Left ventricle myocardium inferior (tissue), 1 donor: ENCODE measurements around the gene RLN2. TPM values are rescaled to one million over a fixed set of nuclear protein-coding genes. Genes with fewer than 3 reads are reported as not detected.
A peak's percentile ranks its signal among the peaks of the same experiment; 100 is the strongest.
"Not testable (repeated sequence)": the region's sequence is repeated elsewhere in the genome, so short reads cannot be mapped to it uniquely, and the experiment has no call there.

ENCODE experiments used
- DNase-seq: peaks from one replicate; pipeline ENCODE4 v3.0.0-alpha.2; 2020
- H3K27ac ChIP-seq: fragments of 200-600 bp; replicated peaks from 2 replicates; pipeline ENCODE4 v1.8.0; 2021
- H3K27me3 ChIP-seq: fragments of 200-600 bp; 2 replicates; pipeline ENCODE4 v1.8.0; 2021; ENCODE audit warnings: low read depth
- H3K36me3 ChIP-seq: fragments of 200-600 bp; 2 replicates; pipeline ENCODE4 v1.8.0; 2021
- H3K4me1 ChIP-seq: fragments of 200-600 bp; 2 replicates; pipeline ENCODE4 v1.8.0; 2021
- H3K4me3 ChIP-seq: fragments of 200-600 bp; 2 replicates; pipeline ENCODE4 v1.8.0; 2021; ENCODE audit warnings: mild to moderate bottlenecking, moderate library complexity
- H3K9me3 ChIP-seq: fragments of 200-600 bp; replicated peaks from 2 replicates; pipeline ENCODE4 v1.8.0; 2021
- intact Hi-C: fragments of 100-400 bp; cut with micrococcal nuclease; formaldehyde crosslinking; loops from one replicate; pipeline ENCODE4 v1.11.0; 2022
- long read RNA-seq: library from polyadenylated mRNA; unstranded; transcript quantifications from one replicate; pipeline ENCODE4 v2.0.0, GENCODE V29; 2021
- total RNA-seq: library from RNA; stranded (reverse); fragmentation: NEBNext Ultra II Directional; extraction: Animal tissue kit (Norgen Biotek cat#: 25700); gene quantifications from one replicate; pipeline ENCODE4 v1.2.1, GENCODE V29; 2021
- TF ChIP-seq, protein P1 (sequence below): fragments of 200-600 bp; IDR thresholded peaks from 2 replicates; pipeline ENCODE4 v1.8.0; 2021; ENCODE audit warnings: antibody characterized with exemption, mild to moderate bottlenecking, borderline replicate concordance
- donor health status: DM: no; HTN: yes; CAD: no; lungs with severe emphysema.

Gene RLN2, protein sequence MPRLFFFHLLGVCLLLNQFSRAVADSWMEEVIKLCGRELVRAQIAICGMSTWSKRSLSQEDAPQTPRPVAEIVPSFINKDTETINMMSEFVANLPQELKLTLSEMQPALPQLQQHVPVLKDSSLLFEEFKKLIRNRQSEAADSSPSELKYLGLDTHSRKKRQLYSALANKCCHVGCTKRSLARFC
- total RNA-seq, result 0.44 TPM
- long read RNA-seq, result 0 reads

DNA sequence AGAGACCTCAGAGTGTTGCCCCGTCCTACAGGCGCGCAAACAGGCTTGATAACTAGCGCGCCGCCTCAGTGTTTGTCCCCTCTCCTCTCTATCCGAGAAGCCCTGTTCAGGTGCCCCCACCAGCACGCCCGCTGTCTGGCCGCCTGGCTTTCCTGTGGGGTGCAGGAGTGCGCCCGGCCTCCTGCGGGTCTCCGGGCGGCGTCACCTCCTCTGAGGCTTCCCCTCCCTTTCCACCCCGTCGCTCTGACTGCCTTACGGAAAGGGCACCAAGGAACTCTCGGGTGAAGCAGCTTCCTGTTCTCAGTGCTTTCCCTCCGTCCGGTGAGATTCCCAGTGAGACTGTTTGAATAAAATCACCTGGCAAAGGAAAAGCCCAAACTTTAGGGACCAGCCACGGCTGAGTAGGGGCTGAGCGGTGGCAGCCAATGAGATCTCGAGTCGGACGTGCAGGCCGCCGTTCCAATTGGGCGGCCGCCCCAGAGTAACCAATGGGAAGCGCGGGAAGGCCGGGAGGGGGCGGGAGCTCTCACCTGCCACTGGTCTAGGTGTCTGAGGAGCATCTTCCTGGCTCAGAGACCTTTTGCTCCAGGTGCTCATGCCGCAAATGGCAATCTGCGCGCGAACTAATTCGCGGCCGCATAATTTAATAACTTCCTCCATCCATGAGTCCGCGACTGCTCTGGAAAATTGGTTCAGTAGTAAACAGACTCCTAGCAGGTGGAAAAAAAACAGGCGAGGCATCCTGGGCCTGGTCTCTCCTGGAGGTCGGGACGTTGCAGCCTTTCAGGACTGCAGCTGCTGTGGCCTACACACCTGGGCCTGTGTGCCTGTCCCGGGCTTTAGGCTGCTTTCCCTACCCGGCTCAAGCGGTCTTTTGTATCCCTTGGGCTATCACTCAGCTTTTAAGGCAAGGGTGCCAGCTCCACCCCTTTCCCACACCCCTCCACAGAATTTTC, at the start of gene RLN2:
Gene RLN2, minus strand, starts transcription at position 877 of the 956 bp plus-strand sequence. Its CDS starts 136 bp downstream, at position 741.
- H3K27me3 ChIP-seq, DNase-seq, H3K9me3 ChIP-seq, H3K27ac ChIP-seq, H3K36me3 ChIP-seq, H3K4me1 ChIP-seq, intact Hi-C loops: not testable (repeated sequence)
- peak within 1 kb of the TSS; percentile 36 for H3K4me3 ChIP-seq

DNA sequence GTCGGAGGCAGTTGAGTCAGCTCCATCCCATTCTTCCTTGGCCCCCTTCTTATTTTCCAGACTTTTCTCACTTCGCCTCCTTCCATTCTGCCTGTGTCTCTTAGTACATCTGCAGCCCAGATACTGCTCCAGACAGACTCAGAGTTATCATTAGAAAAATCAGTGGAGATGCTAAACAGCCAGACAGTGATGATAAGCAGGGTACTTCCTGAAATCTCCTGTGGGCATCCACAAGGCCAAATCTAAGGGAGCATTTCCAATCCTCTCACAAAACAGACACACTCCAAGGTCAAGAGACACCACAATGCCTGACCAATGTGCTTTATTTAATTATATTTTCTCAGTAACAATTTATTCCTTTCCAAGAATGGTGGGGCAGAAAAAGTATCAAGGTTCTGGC, 49.7 kb upstream of the RLN2 start:
- H3K36me3 ChIP-seq, result no peaks in the 10 kb centered on the region
- DNase-seq, result no peak
- no peak overlapping the region for H3K27ac ChIP-seq
- H3K9me3 ChIP-seq, result peaks cover 15% of the 10 kb centered on the region
- TF ChIP-seq, protein P1, sequence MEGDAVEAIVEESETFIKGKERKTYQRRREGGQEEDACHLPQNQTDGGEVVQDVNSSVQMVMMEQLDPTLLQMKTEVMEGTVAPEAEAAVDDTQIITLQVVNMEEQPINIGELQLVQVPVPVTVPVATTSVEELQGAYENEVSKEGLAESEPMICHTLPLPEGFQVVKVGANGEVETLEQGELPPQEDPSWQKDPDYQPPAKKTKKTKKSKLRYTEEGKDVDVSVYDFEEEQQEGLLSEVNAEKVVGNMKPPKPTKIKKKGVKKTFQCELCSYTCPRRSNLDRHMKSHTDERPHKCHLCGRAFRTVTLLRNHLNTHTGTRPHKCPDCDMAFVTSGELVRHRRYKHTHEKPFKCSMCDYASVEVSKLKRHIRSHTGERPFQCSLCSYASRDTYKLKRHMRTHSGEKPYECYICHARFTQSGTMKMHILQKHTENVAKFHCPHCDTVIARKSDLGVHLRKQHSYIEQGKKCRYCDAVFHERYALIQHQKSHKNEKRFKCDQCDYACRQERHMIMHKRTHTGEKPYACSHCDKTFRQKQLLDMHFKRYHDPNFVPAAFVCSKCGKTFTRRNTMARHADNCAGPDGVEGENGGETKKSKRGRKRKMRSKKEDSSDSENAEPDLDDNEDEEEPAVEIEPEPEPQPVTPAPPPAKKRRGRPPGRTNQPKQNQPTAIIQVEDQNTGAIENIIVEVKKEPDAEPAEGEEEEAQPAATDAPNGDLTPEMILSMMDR, result no peak
- H3K27me3 ChIP-seq, result no peaks in the 10 kb centered on the region
- peaks cover 29% of the 10 kb centered on the region for H3K4me1 ChIP-seq
- no peak overlapping the region for H3K4me3 ChIP-seq
- intact Hi-C loops, result no loop called here

DNA sequence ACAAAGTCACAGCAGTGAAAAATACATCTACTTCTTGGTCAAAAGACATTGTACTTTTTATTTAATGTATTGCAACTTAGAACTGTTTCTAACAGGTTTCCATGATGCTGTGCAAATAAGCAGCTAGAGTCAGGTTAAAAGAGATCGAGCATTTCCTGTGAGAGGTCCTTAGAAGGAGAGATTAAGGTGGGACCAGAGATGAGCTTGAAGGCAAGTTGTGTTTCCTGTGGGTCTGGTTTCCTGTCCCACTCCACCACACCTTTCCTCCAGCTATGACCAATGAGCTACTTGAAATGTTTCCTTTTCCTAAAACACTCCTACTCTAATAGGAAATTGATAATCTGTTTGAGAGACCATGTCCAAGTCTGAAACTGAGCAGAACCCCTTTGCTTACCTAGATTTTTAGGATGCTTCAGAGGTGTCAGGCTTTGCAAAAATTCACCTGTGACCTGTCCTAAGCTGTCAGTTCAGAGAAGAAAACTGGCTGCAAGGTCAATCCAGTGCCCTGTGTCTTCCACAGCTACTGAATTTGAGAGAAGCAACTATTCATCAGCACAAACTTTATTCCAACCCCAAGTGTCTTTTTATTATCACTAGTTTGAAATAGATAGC, 48.2 kb upstream of the RLN2 start:
- H3K4me1 ChIP-seq, result peaks cover 21% of the 10 kb centered on the region
- peaks cover 23% of the 10 kb centered on the region for H3K9me3 ChIP-seq
- DNase-seq, result no peak
- TF ChIP-seq, protein P1, result no peak
- intact Hi-C loops, result no loop called here
- H3K4me3 ChIP-seq, result no peak overlapping the region
- H3K27ac ChIP-seq, result no peak overlapping the region
- H3K27me3 ChIP-seq, result no peaks in the 10 kb centered on the region
- no peaks in the 10 kb centered on the region for H3K36me3 ChIP-seq

DNA sequence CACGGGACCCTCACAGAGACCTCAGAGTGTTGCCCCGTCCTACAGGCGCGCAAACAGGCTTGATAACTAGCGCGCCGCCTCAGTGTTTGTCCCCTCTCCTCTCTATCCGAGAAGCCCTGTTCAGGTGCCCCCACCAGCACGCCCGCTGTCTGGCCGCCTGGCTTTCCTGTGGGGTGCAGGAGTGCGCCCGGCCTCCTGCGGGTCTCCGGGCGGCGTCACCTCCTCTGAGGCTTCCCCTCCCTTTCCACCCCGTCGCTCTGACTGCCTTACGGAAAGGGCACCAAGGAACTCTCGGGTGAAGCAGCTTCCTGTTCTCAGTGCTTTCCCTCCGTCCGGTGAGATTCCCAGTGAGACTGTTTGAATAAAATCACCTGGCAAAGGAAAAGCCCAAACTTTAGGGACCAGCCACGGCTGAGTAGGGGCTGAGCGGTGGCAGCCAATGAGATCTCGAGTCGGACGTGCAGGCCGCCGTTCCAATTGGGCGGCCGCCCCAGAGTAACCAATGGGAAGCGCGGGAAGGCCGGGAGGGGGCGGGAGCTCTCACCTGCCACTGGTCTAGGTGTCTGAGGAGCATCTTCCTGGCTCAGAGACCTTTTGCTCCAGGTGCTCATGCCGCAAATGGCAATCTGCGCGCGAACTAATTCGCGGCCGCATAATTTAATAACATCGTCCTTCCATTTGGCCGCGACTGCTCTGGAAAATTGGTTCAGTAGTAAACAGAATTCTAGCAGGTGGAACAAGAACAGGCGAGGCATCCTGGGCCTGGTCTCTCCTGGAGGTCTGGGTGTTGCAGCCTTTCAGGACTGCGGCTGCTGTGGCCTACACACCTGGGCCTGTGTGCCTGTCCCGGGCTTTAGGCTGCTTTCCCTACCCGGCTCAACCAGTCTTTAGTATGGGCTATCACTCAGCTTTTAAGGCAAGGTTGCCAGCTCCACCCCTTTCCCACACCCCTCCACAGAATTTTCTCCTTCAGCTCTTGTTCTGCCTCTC, 34.8 kb upstream of the RLN2 start, which contains the start of gene RLN1:
Gene RLN1, minus strand, starts transcription at position 885 of the 990 bp plus-strand sequence. Its CDS starts 130 bp downstream, at position 755.
- intact Hi-C loops, H3K4me1 ChIP-seq, H3K36me3 ChIP-seq, DNase-seq, H3K27me3 ChIP-seq, H3K9me3 ChIP-seq, H3K27ac ChIP-seq: not testable (repeated sequence)
- H3K4me3 ChIP-seq, result peak within 1 kb of the TSS; percentile 44

DNA sequence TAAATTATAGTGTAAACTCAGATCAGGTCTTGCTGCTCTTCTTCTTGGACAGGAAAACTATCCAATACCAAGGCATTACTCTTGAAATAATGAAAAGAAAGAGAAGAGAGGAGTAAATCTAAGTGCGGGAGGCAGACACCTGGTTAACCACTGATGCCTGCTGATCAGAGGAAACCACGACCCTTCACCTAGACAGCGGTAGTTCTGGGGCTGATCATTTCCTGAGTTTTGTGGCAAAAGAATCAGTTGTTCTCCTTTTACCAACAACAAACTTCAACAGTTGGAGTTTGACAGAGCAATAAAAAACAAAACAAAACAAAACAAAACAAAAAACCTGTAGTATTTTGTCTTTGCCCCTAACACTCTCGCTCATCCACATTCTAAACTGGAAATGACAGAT, 32.2 kb upstream of the RLN2 start:
- Histone ChIP-seq H3K27me3 (no peaks in the 10 kb centered on the region), H3K36me3 (no peaks in the 10 kb centered on the region), H3K4me1 (no peaks in the 10 kb centered on the region), H3K27ac (no peak overlapping the region), H3K4me3 (no peak overlapping the region), H3K9me3 (no peaks in the 10 kb centered on the region)
- DNase-seq, result no peak
- intact Hi-C loops, result no loop called here
- TF ChIP-seq, protein P1, result no peak

DNA sequence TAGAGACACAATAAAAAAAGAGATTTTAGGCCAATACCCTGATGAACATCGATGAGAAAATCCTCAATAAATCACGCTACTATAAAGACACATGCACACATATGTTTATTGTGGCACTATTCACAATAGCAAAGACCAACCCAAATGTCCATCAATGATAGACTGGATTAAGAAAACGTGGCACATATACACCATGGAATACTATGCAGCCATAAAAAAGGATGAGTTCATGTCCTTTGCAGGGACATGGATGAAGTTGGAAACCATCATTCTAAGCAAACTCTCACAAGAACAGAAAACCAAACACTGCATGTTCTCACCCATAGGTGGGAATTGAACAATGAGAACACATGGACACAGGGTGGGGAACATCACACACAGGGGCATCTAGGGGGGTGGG, 26.8 kb upstream of the RLN2 start:
- H3K9me3 ChIP-seq, H3K4me3 ChIP-seq, H3K27ac ChIP-seq, H3K27me3 ChIP-seq, intact Hi-C loops, H3K36me3 ChIP-seq, H3K4me1 ChIP-seq, DNase-seq: not testable (repeated sequence)
